ENCODE results near the gene LANCL3.
A peak's percentile ranks its signal among the peaks of the same experiment; 100 is the strongest.
"Not testable (repeated sequence)": the region's sequence is repeated elsewhere in the genome, so short reads cannot be mapped to it uniquely, and the experiment has no call there.

The LANCL3 gene

DNA sequence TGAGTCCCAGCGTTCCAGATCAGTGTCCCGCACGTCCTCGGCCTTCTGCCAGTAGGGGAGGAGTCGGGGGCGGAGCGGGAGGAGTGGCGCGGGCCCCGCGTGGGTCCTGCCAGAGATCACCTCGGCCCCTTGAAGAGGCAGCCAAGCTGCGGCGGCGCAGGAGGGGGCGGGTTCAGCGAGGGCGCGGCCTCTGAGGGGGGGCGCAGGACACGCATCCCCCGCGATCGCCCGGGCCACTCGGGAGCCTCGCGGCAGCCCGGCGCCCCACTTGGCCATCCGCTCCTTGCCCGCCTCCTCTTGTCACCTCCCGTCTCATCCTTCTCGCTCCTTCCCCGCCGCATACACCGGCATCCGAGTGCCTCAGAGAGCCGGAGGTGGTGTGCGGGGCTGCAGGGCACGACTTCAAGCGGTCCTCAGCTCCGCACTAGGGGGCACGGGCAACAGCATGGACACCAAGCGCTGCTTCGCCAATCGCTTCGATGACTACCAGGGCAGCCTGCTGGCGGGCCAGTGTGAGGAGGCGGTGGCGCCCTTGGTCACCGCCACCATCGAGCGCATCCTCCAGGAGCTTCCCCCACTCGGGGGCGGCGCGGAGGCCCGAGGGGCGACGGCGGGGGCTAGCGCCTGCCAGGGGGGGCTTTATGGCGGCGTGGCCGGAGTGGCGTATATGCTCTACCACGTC lies at the start of gene LANCL3:
LANCL3 (plus strand) TSS at position 236 of the 682 bp plus-strand sequence; CDS start at position 446, 210 bp downstream.
- peak; percentile 33 for DNase-seq

DNA sequence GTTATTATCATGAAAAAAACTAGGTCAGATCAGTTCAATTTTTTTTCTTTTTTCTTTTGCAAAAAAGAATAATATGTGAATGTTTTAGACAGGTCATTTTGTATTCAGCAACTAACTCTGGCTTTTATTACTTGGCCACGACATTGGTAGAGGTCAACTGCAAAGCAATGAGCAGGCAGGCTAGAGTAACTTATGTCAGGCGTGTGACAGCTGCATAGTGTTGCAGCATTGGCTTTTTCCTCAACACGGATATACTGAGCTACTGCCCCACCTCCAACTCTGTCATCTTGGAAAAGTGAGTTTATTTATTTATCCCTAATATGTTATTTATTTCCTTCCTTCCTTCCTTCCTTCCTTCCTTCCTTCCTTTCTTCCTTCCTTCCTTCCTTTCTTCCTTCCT lies 47.8 kb upstream of the LANCL3 start:
- DNase-seq = not testable (repeated sequence)

DNA sequence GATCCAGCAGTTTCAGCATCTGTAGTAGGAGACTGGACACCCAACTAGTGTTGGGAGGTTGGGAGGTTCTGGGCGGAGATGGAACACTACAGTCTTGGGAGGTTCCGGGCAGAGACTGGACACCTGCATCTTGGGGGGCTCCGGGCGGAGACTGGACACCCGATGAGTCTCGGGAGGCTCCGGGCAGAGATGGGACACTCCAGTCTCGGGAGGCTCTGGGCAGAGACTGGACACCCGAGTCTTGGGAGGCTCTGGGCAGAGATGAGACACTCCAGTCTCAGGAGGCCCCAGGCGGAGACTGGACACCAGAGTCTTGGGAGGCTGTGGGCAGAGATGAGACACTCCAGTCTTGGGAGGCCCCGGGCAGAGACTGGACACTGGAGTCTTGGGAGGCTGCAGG lies 29.5 kb upstream of the LANCL3 start:
- DNase-seq = no peak

DNA sequence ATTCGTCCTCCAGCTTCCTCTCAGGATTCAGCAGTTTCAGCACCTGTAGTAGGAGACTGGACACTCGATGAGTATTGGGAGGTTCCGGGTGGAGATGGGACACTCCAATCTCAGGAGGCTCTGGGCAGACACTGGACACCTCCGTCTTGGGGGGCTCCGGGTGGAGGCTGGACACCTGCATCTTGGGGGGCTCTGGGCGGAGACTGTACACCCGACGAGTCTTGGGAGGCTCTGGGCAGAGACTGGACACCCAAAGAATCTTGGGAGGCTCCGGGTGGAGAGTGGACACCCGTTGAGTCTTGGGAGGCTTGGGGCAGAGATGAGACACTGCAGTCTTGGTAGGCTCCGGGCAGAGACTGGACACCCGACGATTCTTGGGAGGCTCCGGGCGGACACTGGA lies 28.7 kb upstream of the LANCL3 start:
- DNase-seq = no peak

DNA sequence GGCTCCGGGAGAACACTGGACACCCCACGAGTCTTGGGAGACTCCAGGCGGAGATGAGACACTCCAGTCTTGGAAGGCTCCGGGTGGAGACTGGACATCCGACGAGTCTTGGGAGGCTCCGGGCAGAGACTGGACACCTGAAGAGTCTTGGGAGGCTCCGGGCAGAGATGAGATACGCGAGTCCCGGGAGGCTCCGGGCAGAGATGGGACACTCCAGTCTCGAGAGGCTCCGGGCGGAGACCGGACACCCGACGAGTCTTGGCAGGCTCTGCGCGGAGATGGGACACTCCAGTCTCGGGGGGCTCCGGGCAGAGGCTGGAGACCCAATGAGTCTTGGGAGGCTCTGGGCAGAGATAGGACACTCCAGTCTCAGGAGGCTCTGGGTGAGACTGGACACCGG lies 28.1 kb upstream of the LANCL3 start:
- DNase-seq = no peak

DNA sequence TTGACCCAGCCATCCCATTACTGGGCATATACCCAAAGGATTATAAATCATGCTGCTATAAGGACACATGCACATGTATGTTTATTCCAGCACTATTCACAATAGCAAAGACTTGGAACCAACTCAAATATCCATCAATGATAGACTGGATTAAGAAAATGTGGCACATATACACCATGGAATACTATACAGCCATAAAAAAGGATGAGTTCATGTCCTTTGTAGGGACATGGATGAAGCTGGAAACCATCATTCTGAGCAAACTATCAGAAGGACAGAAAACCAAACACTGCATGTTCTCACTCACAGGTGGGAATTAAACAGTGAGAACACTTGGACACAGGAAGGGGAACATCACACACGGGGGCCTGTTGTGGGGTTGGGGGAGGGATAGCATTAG lies 26.9 kb upstream of the LANCL3 start:
- not testable (repeated sequence) for DNase-seq

DNA sequence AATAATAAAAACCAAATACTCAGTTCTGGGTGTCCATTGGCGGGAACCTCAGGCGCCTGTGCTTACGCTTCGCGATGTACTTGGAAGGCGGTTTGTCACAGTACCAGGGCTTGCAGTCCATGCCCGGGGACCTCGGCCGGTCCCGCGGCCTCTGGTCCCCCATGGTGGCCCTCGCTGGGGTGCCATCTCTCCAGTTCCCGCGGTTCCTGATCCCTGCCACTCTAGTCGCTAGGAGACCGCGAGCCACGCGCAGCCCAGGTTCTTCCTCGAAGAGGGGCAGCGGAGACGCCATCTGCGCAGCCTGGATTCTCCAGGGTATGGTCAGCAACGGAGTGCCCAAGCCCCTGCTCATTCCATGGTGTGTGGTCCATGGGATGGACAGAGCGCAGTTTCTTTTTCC lies 26.4 kb upstream of the LANCL3 start:
- no peak for DNase-seq

DNA sequence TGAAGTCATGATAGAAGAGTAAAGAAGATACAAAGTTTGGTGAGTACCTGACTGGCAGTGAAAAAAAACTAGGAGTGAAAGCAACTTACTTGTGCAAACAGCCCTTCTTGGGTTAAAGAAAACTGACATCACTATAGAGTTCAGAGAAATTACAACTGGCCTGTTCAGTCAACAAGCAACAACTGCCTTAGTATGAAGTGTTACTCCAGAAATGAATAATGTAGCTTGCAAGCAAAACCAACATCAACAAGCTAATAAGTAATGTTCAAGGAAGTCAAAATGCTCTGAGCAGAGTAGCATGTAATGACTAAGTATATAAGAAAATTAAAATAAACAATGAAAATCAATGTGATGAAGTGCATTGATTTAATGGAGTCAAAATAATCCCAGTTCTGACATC lies 21.8 kb upstream of the LANCL3 start:
- DNase-seq = not testable (repeated sequence)

DNA sequence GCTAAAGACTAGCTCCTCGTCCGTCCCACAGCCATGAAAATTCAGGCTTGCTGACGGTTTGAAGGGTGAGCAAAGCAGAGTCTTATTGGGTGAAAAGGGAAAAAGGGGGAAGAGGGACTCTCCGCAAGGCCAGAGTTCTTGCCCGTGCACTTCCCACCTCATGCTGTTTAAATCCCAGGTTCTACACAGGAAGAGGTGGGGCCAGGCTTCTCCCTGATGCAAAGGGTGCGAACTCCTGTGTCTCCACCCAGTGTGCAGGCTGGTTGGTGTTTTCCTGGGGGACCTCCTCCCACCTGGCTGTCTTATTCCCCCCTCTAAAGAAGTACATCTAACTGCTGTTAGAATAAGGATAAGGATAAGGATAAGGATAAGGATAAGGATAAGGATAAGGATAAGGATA lies 18.0 kb upstream of the LANCL3 start:
- no peak for DNase-seq

DNA sequence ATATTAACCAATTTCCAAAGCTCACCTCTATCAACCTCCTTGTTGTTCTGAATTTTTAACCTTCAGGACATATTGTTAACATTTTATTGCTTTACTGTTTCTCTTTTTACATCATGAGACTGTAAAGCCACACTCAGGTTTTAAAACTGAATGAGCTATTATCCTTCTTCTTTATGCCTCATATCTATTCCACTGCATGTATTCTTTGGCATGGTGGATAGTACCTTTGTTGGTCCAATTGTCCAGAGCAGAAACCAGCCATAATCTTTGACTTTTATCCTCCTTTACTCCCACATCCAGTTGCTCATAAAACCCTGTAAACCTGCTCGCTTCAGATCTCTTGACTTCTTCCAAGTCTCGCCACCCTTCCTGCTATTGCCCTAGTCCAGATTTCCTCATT lies 6.2 kb upstream of the LANCL3 start:
- DNase-seq = not testable (repeated sequence)

DNA sequence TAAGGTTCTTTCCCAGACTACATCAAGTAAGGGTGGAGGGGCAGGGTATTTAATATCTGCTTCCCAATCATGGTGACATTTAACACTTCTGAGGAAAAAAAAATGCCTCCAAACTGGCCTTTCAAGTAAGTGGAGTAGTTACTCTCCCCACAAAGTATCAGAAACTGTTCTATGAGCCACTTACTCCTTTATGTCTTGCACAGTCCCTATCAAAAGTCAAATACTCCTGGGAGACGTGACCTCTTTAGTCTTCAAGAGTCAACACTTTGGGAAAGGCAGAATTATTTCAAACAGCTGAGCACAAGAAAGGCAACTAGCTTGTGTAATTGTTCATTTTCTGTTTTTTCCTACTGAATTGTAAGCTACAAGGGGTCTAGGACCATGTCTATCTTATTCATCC lies 1.1 kb upstream of the LANCL3 start:
- not testable (repeated sequence) for DNase-seq

DNA sequence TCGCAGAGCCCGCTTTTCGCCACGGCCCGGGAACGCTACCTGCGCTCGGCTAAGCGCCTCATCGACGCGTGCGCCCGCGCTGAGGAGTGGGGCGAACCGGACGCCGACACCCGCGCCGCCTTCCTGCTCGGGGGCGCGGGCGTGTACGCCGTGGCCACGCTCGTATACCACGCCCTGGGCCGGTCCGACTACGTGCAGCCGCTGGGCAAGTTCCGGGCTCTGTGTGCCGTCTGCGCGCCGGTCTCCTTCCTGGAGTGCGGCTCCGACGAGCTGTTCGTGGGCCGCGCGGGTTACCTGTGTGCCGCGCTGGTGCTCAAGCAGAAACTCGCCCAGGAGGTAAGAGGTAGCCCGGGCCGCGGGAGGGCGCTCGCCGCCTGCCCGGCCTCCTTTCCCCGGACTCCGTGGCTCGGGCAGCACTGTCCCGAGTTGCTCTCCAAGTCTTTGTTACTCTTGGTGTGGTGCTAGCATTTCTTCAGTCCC lies 687 bp downstream of the LANCL3 start:
- DNase-seq = peak; percentile 22

DNA sequence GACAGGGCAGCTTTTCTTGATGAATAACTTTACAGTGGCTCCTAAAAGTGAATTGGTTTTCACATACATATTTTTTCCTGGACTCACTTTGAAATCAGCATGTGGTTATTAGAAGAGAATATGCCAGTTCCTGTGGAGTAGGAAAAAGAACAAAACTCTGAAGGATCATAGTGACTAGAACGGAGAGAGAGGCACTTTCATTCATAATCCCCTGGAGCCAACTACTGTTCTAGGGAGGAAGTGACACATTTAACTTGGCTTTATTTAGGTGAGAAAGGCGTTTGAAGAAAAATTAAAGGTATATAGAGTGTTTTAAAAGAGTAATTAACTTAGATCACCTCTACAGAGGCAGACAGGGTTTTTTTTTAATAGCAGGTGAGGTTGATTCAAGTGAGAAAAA lies 1.7 kb downstream of the LANCL3 start:
- not testable (repeated sequence) for DNase-seq

DNA sequence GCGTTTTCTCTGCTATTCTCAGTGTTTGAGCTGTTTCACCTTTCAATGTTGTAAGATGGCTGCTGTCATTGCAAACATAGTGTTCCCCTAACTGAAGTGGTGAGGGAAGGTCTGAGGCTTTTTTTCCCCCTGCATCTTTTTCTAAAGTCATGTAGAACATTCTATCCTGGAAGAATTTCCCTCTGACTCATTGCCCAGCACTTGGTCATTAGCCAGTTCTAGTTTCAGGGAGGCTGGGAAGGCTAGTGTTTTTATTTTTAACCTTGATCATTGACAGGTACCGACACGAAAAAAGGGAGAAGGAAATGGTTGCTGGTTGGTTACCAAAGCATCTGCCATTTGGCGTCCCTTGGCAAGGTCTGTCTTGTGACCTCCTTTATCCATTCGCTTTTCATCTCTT lies 6.6 kb downstream of the LANCL3 start:
- DNase-seq = no peak

DNA sequence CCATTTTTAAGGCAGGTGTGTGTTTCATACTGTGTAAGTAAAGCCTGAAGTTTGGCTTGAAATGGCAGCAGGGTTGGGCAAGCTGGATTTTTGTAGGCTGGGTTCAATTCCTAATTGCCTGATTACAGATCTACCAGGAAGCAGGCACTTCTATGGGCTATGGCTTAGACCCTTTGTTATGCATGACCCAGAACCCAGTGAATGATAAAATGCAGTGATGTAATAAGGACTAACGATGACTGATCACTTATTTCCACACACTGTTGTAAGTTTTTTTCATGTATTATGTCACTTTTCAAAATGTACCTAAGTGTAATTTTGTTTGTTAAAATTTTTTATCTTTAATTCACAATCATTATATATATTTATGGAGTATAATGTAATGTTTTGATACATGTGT lies 8.6 kb downstream of the LANCL3 start:
- no peak for DNase-seq

DNA sequence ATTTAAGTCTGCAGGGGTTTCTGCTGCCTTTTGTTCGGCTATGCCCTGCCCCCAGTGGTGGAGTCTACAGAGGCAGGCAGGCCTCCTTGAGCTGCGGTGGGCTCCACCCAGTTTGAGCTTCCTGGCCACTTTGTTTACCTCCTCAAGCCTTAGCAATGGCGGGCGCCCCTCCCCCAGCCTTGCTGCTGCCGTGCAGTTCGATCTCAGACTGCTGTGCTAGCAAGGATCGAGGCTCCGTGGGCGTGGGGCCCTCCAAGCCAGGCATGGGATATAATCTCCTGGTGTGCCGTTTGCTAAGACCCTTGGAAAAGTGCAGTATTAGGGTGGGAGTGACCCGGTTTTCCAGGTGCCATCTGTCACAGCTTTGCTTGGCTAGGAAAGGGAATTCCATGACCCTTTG lies 15.9 kb downstream of the LANCL3 start:
- DNase-seq = not testable (repeated sequence)

DNA sequence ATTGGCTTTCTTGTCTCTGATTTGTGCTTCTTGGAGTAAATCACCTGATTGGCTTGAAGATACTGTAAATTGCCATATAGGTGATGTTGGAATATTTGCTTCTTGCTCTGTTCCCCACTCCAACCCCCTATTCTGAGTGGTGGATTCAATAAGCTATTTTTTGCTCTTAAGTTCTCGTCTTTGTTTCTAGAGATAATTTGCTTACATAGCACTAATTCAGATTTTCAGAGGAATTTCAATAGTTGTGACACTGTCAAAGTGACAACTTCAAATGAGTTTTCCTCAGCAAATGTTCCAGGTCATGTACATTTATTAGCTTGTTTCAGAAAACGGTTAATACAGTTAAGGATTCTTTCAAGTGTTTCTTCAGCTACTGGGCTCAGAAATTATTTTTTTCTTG lies 18.6 kb downstream of the LANCL3 start:
- no peak for DNase-seq

DNA sequence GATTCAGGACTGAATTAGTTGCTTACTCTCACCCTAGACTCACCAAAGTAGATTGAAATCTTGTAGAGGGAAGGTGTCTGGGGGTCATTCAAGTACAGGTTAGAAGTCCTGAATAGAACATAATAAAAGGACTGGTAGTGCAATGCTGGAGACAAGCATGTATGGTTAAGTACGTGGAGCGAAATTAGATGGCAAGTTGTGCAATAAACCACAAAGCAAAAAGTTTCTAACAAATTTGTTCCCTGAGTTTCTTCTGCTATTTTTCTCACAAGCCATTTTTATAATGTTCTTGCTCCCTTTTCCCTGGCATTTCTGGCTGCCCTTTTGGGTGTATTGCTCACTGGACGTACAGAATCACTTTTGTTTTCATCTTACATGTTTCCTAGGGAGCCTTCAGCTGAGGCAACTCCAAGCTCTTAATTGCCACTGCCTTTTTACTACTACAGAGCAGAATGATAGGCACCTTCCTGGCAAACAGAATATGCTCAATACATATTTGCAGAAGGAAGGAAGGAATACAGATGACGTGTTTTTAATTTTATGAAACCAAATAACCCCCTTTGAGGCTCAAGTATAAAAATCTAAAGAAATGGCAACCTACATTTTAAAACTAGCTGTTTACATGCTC lies 23.4 kb downstream of the LANCL3 start:
- DNase-seq = no peak

DNA sequence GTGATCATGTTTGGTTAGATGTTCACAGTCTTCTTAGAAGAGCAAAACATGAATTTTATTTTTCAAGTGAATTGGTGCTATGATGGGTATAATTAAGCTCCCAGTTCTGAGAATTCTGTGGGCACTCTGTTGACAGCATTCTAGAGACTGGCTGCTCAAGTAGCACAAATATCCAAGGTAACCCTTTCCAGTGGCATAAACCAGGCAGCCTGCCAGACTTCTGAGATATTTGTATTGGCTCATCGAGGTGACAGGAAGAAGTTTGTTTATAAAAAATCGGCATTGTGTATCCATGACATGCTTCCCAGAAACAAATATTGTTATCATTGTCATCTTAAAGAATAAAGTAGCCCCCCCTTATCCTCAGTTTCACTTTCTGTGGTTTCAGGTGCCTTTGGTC lies 28.3 kb downstream of the LANCL3 start:
- DNase-seq = no peak

DNA sequence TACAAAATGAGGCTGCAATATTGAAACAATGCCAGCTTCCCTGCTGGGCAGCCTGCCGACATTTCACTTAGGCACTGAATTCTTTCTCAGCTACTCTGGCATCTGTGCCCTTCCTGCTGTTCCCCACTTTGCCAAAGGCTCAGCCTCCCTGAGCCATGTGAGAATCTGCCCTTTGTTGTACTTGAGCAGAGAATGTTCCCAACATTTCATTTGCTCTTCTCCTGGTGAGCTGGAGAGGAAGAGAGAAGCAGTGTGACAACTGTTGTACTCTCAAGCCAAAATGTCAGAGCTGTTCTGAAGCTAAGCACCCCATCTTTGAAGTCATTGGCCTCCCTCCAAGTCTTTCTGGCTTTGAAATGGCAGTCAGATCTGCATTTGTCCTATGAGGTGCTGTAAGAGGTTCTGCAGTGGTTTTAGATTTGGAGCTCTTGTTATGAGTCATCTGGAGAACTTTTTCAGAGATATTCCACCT lies 32.5 kb downstream of the LANCL3 start:
- DNase-seq = no peak

DNA sequence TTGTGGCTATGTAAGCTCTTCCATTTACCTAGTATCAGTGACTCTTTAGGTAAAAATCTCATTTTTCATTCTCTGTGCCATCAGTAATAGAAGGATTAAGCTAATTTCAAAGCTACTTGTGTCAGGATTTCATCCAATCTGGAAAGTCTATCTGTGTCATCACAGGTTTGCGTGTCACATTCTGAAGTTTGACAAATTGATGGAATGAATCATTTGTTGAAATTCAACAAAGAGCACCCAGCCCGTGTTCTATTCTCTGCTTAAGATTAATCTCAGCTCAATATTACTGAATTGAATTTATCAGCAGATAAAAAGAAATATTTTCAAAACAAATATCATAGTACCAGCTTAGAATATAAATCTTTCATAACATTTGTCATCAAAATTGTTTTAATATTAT lies 35.8 kb downstream of the LANCL3 start:
- DNase-seq = no peak

DNA sequence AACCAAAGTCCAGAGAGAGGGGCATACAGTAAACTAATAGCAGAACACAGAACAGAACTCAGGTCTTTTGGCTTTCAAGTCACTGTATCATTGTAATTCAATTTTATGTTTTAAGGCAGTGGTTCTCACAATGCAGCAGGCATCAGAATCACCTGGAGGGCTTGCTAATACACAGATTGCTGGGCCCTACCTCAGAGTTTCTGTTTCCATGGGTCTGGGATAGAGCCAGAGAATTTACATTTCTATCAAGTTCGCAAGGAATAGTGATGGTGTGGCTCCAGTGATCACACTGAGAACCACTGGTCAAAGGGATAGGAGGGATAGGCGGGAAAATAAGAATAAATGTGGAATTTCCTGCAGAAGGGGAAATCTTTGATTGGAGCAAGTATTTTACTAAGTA lies 36.7 kb downstream of the LANCL3 start:
- no peak for DNase-seq

DNA sequence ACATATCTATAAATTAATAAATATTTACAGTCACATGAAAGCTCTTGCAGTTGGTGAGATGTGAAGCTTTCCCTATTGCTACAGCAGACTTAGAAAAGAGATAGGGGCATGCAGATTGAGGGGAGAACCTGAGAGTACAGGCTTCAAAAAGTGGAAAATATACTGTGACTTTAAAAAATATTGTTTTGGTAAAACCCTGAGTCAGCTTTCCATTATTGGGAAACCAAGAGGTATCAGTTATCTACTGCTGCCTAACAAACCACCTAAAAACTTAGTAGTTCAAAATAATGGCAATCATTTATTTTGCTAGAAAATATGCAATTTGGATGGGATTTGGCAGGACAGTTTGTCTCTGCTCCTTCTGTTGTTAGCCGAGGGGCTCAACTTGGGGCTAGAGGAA lies 38.3 kb downstream of the LANCL3 start:
- no peak for DNase-seq

DNA sequence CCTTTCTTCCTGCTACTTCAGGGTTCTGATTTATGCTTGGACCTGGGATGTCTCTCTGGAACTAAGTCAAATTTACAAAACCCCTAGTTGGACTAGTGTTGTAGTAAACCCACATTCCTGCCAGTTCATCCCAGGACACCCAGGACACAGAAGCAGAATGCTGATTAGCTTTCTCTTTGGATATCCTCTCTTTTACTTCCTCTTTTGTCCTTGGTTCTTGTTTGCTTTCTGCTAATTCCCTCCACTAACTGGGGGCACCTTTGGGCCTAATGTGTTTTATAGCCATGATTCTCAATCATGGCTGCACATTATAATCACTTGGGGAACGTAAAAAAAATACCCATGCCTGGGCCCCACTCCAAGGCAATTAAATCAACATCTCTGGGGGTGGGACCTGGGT lies 42.5 kb downstream of the LANCL3 start:
- no peak for DNase-seq

DNA sequence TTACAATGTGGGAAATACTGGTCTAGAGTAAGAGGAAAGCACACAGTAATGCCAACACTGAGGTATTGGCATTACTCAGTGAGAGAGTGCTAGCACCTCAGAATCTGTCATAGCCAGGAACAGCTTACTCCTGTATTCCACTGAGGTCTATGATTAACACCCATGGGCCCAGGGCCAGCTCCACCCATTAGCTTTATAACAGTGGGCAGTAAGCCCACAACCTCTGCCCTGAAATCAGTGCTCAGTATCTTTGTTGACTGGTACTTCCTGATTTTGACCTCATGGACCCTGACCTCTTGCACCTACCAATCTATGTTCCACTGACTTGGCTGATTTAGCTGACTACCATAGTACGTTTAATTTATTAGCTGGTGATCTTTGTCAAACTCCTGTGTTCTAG lies 56.1 kb downstream of the LANCL3 start:
- no peak for DNase-seq

Measured in activated T-cell treated with anti-CD3 and anti-CD28 coated beads, Interleukin-2, amount 50 U/mL, for 1 hour (primary cell).